GM23338 (cell line): ENCODE measurements around the gene STK16. TPM values are rescaled to one million over a fixed set of nuclear protein-coding genes. Genes with fewer than 3 reads are reported as not detected.
"Not testable (repeated sequence)": the region's sequence is repeated elsewhere in the genome, so short reads cannot be mapped to it uniquely, and the experiment has no call there.

Source experiments
- ATAC-seq: fragments of 200-7000 bp; cut with Tn5 transposase; 3 replicates; pipeline ENCODE4 v1.9.1; 2020
- DNase-seq: peaks from one replicate; pipeline ENCODE4 v3.0.0-alpha.2; 2015; ENCODE audit warnings: low spot score
- H2AFZ ChIP-seq: fragments of 200-600 bp; sonication (generic); 2 replicates; pipeline ENCODE4 v1.8.0; 2016; ENCODE audit warnings: antibody characterized with exemption, mild to moderate bottlenecking, moderate library complexity
- H3F3A ChIP-seq: fragments of 200-600 bp; sonication (generic); replicated peaks from 2 replicates; pipeline ENCODE4 v1.8.0; 2017; ENCODE audit warnings: antibody characterized with exemption, mixed run types, low read depth
- H3K27ac ChIP-seq: fragments of 200-600 bp; sonication (generic); 2 replicates; pipeline ENCODE4 v1.6.1; 2016; ENCODE audit warnings: low read depth
- H3K27me3 ChIP-seq: fragments of 200-600 bp; sonication (generic); 2 replicates; pipeline ENCODE4 v1.8.0; 2016; ENCODE audit warnings: mild to moderate bottlenecking, mixed run types, moderate library complexity; ENCODE audit not compliant: insufficient read depth
- H3K36me3 ChIP-seq: fragments of 200-600 bp; sonication (generic); 2 replicates; pipeline ENCODE4 v1.8.0; 2016; ENCODE audit warnings: mild to moderate bottlenecking; ENCODE audit not compliant: insufficient read depth
- H3K4me1 ChIP-seq: fragments of 200-600 bp; sonication (generic); 2 replicates; pipeline ENCODE4 v1.8.0; 2016; ENCODE audit warnings: mild to moderate bottlenecking, moderate library complexity; ENCODE audit not compliant: insufficient read depth
- H3K4me2 ChIP-seq: fragments of 200-600 bp; sonication (generic); 2 replicates; pipeline ENCODE4 v1.7.1; 2017; ENCODE audit warnings: mixed run types
- H3K4me3 ChIP-seq: fragments of 200-600 bp; sonication (generic); 2 replicates; pipeline ENCODE4 v1.6.1; 2016; ENCODE audit warnings: mixed run types
- H3K79me2 ChIP-seq: fragments of 200-600 bp; sonication (generic); replicated peaks from 2 replicates; pipeline ENCODE4 v1.8.0; 2017; ENCODE audit warnings: mild to moderate bottlenecking; ENCODE audit not compliant: insufficient read depth
- H3K9me2 ChIP-seq: fragments of 200-600 bp; sonication (generic); 2 replicates; pipeline ENCODE4 v1.8.0; 2017; ENCODE audit not compliant: insufficient read depth
- H4K20me1 ChIP-seq: fragments of 200-600 bp; sonication (generic); replicated peaks from 2 replicates; pipeline ENCODE4 v1.8.0; 2017; ENCODE audit warnings: mild to moderate bottlenecking; ENCODE audit not compliant: insufficient read depth
- H3K27ac Mint-ChIP-seq: 2 replicates; pipeline ENCODE4 v1.8.0; 2020; ENCODE audit warnings: inconsistent platforms, mild to moderate bottlenecking, moderate library complexity, mixed read lengths
- H3K27me3 Mint-ChIP-seq: 3 replicates; pipeline ENCODE4 v1.8.0; 2022; ENCODE audit warnings: low read depth, mild to moderate bottlenecking, moderate library complexity, mixed read lengths, inconsistent platforms; ENCODE audit not compliant: insufficient read depth, poor library complexity
- H3K36me3 Mint-ChIP-seq: 3 replicates; pipeline ENCODE4 v1.8.0; 2021; ENCODE audit warnings: low read depth, mild to moderate bottlenecking, inconsistent platforms, moderate library complexity, mixed read lengths
- H3K4me1 Mint-ChIP-seq: 3 replicates; pipeline ENCODE4 v1.8.0; 2020; ENCODE audit warnings: mild to moderate bottlenecking, inconsistent platforms, mixed read lengths
- H3K4me3 Mint-ChIP-seq: 3 replicates; pipeline ENCODE4 v1.8.0; 2021; ENCODE audit warnings: moderate library complexity, mild to moderate bottlenecking, inconsistent platforms, mixed read lengths
- H3K9me3 Mint-ChIP-seq: 3 replicates; pipeline ENCODE4 v1.8.0; 2020; ENCODE audit warnings: moderate library complexity, mild to moderate bottlenecking, inconsistent platforms, mixed read lengths
- EZH2 ChIP-seq: fragments of 200-600 bp; sonication (generic); IDR thresholded peaks from one replicate; pipeline ENCODE4 v1.8.0; 2017; ENCODE audit warnings: antibody characterized with exemption, mild to moderate bottlenecking, low read depth; ENCODE audit not compliant: unreplicated experiment
- EZH2phosphoT487 ChIP-seq: fragments of 200-600 bp; sonication (generic); IDR thresholded peaks from one replicate; pipeline ENCODE4 v1.8.1; 2018; ENCODE audit warnings: antibody characterized with exemption; ENCODE audit not compliant: unreplicated experiment
- JUNB ChIP-seq: IDR thresholded peaks from one replicate; pipeline ENCODE4 v1.6.1; 2016; ENCODE audit warnings: antibody characterized with exemption; ENCODE audit not compliant: unreplicated experiment
- STAT1 ChIP-seq: IDR thresholded peaks from one replicate; pipeline ENCODE4 v1.6.1; 2016; ENCODE audit warnings: antibody characterized with exemption; ENCODE audit not compliant: unreplicated experiment
- polyA plus RNA-seq: library from polyadenylated mRNA; unstranded; fragments of >200 nt; fragmentation: Nextera tagmentation; extraction: Ambion mirVana; gene quantifications from 2 replicates; pipeline ENCODE4 v1.2.1, GENCODE V29; 2016
- total RNA-seq: library from RNA; depleted of rRNA; stranded (reverse); fragments of >200 nt; shearing (Covaris generic); gene quantifications from 2 replicates; pipeline ENCODE4 v1.2.3, GENCODE V29; 2014

Gene STK16
- total and polyA plus RNA-seq, 2 experiments from 2014 or later: 3.1 to 17.0 TPM

- H2AFZ ChIP-seq: peak overlapping the region; percentile 84; the same call in 1 of the 2 replicates
- Mint-ChIP-seq H3K36me3 (peaks cover 23% of the 10 kb centered on the region), H3K9me3 (no peaks in the 10 kb centered on the region), H3K27me3 (peaks cover 39% of the 10 kb centered on the region), H3K4me1 (peaks cover 29% of the 10 kb centered on the region), H3K4me3 (peak overlapping the region; percentile 53), H3K27ac (no peak overlapping the region)
- no peaks in the 10 kb centered on the region for H4K20me1 ChIP-seq
- no peaks in the 10 kb centered on the region; the same call in 1 of the 2 replicates for H3F3A ChIP-seq
- H3K9me2 ChIP-seq: no peaks in the 10 kb centered on the region
- H3K36me3 ChIP-seq: peaks cover 3% of the 10 kb centered on the region; the same call in 1 of the 2 replicates
- peaks cover 7% of the 10 kb centered on the region; the same call in 1 of the 2 replicates for H3K4me1 ChIP-seq
- peak overlapping the region; percentile 74 for H3K4me3 ChIP-seq
- ATAC-seq (no peak), DNase-seq (no peak)
- no peaks in the 10 kb centered on the region for H3K79me2 ChIP-seq
- peaks cover 48% of the 10 kb centered on the region for H3K27me3 ChIP-seq
- no peak overlapping the region for H3K27ac ChIP-seq
- TF ChIP-seq EZH2 (peak; percentile 32), STAT1 (no peak), JUNB (no peak)
- peak overlapping the region; percentile 96 for H3K4me2 ChIP-seq
Measured at GRCh38 chr2:219254590-219255201, 9.4 kb downstream of the STK16 start.

GRCh38 chr2:219258942-219259341, 13.7 kb downstream of the STK16 start:
- not testable (repeated sequence) for H3K27ac ChIP-seq, H3F3A ChIP-seq, H4K20me1 ChIP-seq, H3K4me3 ChIP-seq, H3K4me1 Mint-ChIP-seq, H3K9me3 Mint-ChIP-seq, H3K36me3 Mint-ChIP-seq, H3K4me1 ChIP-seq, ATAC-seq, DNase-seq, H3K4me3 Mint-ChIP-seq, H3K36me3 ChIP-seq, H3K4me2 ChIP-seq, H2AFZ ChIP-seq, H3K27ac Mint-ChIP-seq, H3K79me2 ChIP-seq, H3K9me2 ChIP-seq
- peaks cover 39% of the 10 kb centered on the region for H3K27me3 ChIP-seq
- peaks cover 28% of the 10 kb centered on the region for H3K27me3 Mint-ChIP-seq

GRCh38 chr2:219261024-219261855, 16.0 kb downstream of the STK16 start:
- ATAC-seq: no peak
- Mint-ChIP-seq H3K27me3 (peaks cover 11% of the 10 kb centered on the region), H3K9me3 (no peaks in the 10 kb centered on the region), H3K4me3 (no peak overlapping the region), H3K27ac (no peak overlapping the region), H3K4me1 (no peaks in the 10 kb centered on the region), H3K36me3 (no peaks in the 10 kb centered on the region)
- Histone ChIP-seq H3K4me1 (no peaks in the 10 kb centered on the region), H2AFZ (no peak overlapping the region), H3K27me3 (peaks cover 16% of the 10 kb centered on the region), H3K79me2 (no peaks in the 10 kb centered on the region), H3K36me3 (no peaks in the 10 kb centered on the region), H3F3A (no peaks in the 10 kb centered on the region), H3K27ac (no peak overlapping the region), H3K9me2 (no peaks in the 10 kb centered on the region), H3K4me3 (no peak overlapping the region), H3K4me2 (no peak overlapping the region), H4K20me1 (no peaks in the 10 kb centered on the region)
- TF ChIP-seq EZH2phosphoT487: no peak
- TF ChIP-seq EZH2: no peak
- DNase-seq: no peak
